Measurements from ENCODE around the gene LMCD1.

DNA sequence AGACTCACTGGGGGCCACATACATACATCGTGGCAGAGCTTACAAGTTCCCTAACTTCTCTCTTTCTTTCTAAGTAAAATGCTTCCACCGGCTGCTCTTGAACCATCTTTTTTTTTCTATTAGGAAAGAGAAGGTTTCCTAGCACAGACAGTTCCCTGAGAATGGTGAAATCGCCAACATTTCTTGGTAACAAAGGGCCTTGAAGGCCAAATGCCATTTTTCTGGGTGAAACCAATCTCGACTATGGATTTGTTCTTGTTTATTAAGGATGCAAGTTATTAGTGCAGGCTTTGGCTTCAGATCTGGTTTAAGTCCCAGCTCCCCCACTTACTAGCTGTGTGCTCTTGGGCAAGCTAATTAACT is 3.0 kb downstream of the LMCD1 start:
- TF ChIP-seq, protein P1, sequence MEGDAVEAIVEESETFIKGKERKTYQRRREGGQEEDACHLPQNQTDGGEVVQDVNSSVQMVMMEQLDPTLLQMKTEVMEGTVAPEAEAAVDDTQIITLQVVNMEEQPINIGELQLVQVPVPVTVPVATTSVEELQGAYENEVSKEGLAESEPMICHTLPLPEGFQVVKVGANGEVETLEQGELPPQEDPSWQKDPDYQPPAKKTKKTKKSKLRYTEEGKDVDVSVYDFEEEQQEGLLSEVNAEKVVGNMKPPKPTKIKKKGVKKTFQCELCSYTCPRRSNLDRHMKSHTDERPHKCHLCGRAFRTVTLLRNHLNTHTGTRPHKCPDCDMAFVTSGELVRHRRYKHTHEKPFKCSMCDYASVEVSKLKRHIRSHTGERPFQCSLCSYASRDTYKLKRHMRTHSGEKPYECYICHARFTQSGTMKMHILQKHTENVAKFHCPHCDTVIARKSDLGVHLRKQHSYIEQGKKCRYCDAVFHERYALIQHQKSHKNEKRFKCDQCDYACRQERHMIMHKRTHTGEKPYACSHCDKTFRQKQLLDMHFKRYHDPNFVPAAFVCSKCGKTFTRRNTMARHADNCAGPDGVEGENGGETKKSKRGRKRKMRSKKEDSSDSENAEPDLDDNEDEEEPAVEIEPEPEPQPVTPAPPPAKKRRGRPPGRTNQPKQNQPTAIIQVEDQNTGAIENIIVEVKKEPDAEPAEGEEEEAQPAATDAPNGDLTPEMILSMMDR (IDR thresholded peaks at IDR 0.05), result no peak
- no peak for TF ChIP-seq POLR2A (IDR thresholded peaks at IDR 0.05)
- TF ChIP-seq EP300 (IDR thresholded peaks at IDR 0.05), result no peak
